ENCODE data around the gene SLC8A1. TPM values are rescaled to one million over a fixed set of nuclear protein-coding genes. Genes with fewer than 3 reads are reported as not detected.

The SLC8A1 gene
- total and polyA plus RNA-seq, 2 of the 13 experiments (the other 11 are each of a cell fraction or from before 2014, with no cell fraction given): not detected

- H4K20me1 ChIP-seq (ENCODE audit: insufficient read depth, low read length): no peaks in the 10 kb centered on the region
- H3K9me3 ChIP-seq (ENCODE audit: low read length): no peaks in the 10 kb centered on the region
- no TSS peak for BruUV-seq (replicated peaks)
- in situ Hi-C loops (cut with HindIII; ENCODE audit: extremely low pct_ligation_motif_present, low pct_unique_long_range_greater_than_20kb): no loop called here
- ChIA-PET POLR2A (no interaction called here), CTCF (ENCODE audit: low intra/inter-chr PET ratio, low total read pairs) (no interaction called here)
- ATAC-seq: no peak
- 0% methylated on average over 5 of the region's 5 CpGs for WGBS (ENCODE audit: low lambda C conversion rate)
- H3K9ac ChIP-seq (ENCODE audit: insufficient read depth, low read depth, low read length): no peak overlapping the region
- no peaks in the 10 kb centered on the region for H3K36me3 ChIP-seq (replicated peaks in 1 of 2; ENCODE audit: control insufficient read depth in 1 of 2, insufficient read depth in 2 of 2, low read length in 2 of 2)
- no peaks in the 10 kb centered on the region for H3K4me1 ChIP-seq (ENCODE audit: insufficient read depth, low read length)
- TF ChIP-seq ZNF552 (CRISPR knock-in tag; IDR thresholded peaks at IDR 0.05; ENCODE audit: borderline replicate concordance) (no peak), HOXA7 (CRISPR knock-in tag; IDR thresholded peaks at IDR 0.05) (no peak), TAF1 (CRISPR knock-in tag; IDR thresholded peaks at IDR 0.05) (no peak)
- peaks cover 0 to 2% of the 10 kb centered on the region in 2 experiments; a peak in 1 of 5 replicates for H3K27me3 ChIP-seq (ENCODE audit: control insufficient read depth in 1 of 2, insufficient read depth in 2 of 2, low read length in 2 of 2)
- no peak overlapping the region for H3K27ac ChIP-seq (ENCODE audit: extremely low read length, insufficient read depth, low read length)
- FAIRE-seq: no peak
- intact Hi-C loops (cut with micrococcal nuclease; ENCODE audit: unreplicated experiment): no loop called here
- no peak overlapping the region for H3K4me3 ChIP-seq (replicated peaks in 1 of 3; ENCODE audit: insufficient read depth in 1 of 3, low read depth in 2 of 3, low read length in 3 of 3)
- no peaks in the 10 kb centered on the region for H3K79me2 ChIP-seq (ENCODE audit: insufficient read depth, low read length)
- no peak overlapping the region for H3K4me2 ChIP-seq (ENCODE audit: low read depth, low read length)
- DNase-seq (ENCODE audit: low spot score): no peak
- no peak overlapping the region for H2AFZ ChIP-seq (ENCODE audit: low read length)
Measured at GRCh38 chr2:40418614-40419363, 33.1 kb downstream of the SLC8A1 start.

- H3K36me3 ChIP-seq (replicated peaks in 1 of 2; ENCODE audit: control insufficient read depth in 1 of 2, insufficient read depth in 2 of 2, low read length in 2 of 2): no peaks in the 10 kb centered on the region
- no peaks in the 10 kb centered on the region for H3K79me2 ChIP-seq (ENCODE audit: insufficient read depth, low read length)
- H3K9ac ChIP-seq (ENCODE audit: insufficient read depth, low read depth, low read length): no peak overlapping the region
- no peak overlapping the region for H2AFZ ChIP-seq (ENCODE audit: low read length)
- BruUV-seq (replicated peaks): no TSS peak
- ChIA-PET CTCF (ENCODE audit: low intra/inter-chr PET ratio, low total read pairs) (no interaction called here), POLR2A (no interaction called here)
- DNase-seq (ENCODE audit: low spot score): no peak
- no peak for FAIRE-seq
- TF ChIP-seq ZNF615 (CRISPR knock-in tag; IDR thresholded peaks at IDR 0.05; ENCODE audit: borderline replicate concordance) (no peak), ZNF317 (CRISPR knock-in tag; IDR thresholded peaks at IDR 0.05) (no peak), GABPA (IDR thresholded peaks at IDR 0.05; ENCODE audit: low read depth, low read length) (no peak), GABPA (CRISPR knock-in tag; IDR thresholded peaks at IDR 0.05; ENCODE audit: low read depth) (no peak), PBX3 (CRISPR knock-in tag; IDR thresholded peaks at IDR 0.05; ENCODE audit: borderline replicate concordance) (no peak), RXRB (CRISPR knock-in tag; IDR thresholded peaks at IDR 0.05; ENCODE audit: borderline replicate concordance) (no peak), RFX3 (CRISPR knock-in tag; IDR thresholded peaks at IDR 0.05) (no peak), ZNF768 (CRISPR knock-in tag; IDR thresholded peaks at IDR 0.05) (no peak)
- H3K4me3 ChIP-seq (replicated peaks in 1 of 3; ENCODE audit: insufficient read depth in 1 of 3, low read depth in 2 of 3, low read length in 3 of 3): no peak overlapping the region
- no peak overlapping the region for H3K4me2 ChIP-seq (ENCODE audit: low read depth, low read length)
- 0% methylated on average over 1 of the region's 1 CpG for WGBS (ENCODE audit: low lambda C conversion rate)
- in situ Hi-C loops (cut with HindIII; ENCODE audit: extremely low pct_ligation_motif_present, low pct_unique_long_range_greater_than_20kb) (no loop called here), intact Hi-C loops (cut with micrococcal nuclease; ENCODE audit: unreplicated experiment) (no loop called here)
- H4K20me1 ChIP-seq (ENCODE audit: insufficient read depth, low read length): no peaks in the 10 kb centered on the region
- H3K27me3 ChIP-seq (ENCODE audit: control insufficient read depth in 1 of 2, insufficient read depth in 2 of 2, low read length in 2 of 2): no peaks in the 10 kb centered on the region
- no peaks in the 10 kb centered on the region for H3K4me1 ChIP-seq (ENCODE audit: insufficient read depth, low read length)
- H3K27ac ChIP-seq (ENCODE audit: extremely low read length, insufficient read depth, low read length): no peak overlapping the region
- no peak for ATAC-seq
- H3K9me3 ChIP-seq (ENCODE audit: low read length): no peaks in the 10 kb centered on the region
Measured at GRCh38 chr2:40416486-40416885, 35.4 kb downstream of the SLC8A1 start.
